EL (cell line): ENCODE results near the gene SMARCC2.

Source experiments
- DNase-seq: peaks from one replicate; pipeline ENCODE4 v3.0.0-alpha.2; 2016

SMARCC2 gene

DNA sequence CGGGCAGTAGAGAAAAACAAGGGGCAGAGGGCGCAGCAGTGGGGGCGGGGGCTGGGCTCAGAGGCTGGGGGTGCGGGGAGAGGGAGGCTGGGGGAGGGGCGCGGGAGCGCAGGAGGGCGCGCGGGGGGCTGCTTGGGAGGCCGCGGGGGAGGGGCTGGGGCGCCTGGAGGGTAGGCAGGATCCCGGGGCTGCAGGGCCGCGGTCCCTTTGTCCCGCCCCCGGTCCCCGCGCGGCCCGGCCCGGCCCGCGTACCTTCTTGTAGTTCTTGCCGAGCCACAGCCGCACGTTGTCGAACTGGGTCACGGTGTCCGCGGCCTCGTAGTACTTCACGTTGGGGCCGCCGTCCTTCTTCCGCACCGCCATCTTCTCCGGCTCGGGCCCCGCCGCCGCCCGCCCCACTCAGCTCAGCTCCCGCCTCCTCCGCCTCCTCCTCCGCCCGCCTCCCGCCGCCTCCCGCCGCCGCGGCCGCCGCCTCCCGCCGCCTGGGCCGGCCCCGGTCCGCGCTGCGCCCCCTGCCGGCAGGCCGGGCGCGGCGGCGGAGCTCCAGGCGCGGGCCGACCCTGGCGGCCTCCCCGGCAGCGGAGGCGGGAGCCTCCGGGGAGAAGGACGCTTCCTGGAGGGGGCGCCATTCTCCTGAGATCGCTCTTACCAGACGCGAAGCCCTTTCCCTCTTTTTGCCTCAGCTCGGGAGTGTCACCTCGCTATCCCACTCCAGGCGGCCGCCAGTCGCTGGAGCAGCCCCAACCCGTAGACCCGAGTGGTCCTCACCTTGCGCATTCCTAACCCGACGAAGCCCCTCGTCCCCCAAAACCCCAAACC, at the start of gene SMARCC2:
TSS of gene SMARCC2 (minus strand) at position 385 of the 819 bp plus-strand sequence. CDS start at position 363, 22 bp downstream.
- peak; percentile 90 for DNase-seq

DNA sequence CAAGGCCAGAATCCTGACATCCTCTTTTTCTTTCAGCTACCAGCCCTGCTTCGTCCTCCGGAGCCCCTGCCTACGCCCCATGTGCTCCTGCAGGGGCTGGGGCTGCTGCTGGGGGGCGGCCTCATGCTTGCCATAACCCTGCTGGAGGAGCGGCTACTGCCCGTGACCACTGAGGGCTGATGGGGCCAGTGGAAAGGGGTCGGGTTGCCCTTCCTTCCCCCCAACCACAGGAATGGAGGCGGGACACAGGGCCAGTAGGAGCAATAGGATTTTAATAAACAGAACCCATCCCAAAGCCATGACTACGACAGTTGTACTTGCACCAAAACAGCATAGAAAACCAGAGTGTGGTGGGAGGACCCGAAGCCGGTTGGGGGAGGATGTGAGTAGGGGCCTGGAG, 48.3 kb upstream of the SMARCC2 start:
- DNase-seq: no peak

DNA sequence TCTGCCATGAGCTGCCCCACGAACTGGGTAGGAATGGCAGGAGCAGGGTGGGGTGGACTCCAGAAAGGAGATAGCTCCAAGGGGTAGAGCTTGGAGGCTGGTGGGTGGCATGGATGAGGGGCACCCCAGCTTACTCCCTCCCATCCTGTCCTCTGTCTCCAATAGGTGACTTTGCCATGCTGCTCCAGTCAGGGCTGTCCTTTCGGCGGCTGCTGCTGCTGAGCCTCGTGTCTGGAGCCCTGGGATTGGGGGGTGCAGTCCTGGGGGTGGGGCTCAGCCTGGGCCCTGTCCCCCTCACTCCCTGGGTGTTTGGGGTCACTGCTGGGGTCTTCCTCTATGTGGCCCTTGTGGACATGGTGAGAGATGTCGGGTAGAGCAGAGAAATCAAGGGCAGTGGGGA, 47.7 kb upstream of the SMARCC2 start:
- no peak for DNase-seq

DNA sequence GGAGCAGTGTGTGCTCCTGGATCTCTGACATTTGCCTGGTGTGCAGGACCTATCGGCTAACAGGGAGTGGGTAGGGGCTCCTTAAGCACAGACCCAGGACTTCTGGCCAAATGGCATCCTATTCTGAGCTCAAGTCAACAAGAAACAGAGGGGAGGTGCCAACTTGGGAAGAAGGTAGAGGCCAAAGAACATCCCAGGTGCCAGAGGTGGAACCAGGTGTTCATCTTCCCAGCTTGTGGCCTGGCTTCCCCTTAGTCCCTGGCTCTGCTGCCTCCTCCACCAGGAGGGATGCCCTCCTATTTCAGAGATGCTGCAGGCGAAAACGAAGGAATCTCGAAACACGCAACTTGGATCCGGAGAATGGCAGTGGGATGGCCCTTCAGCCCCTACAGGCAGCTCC, 46.8 kb upstream of the SMARCC2 start:
- DNase-seq: no peak

DNA sequence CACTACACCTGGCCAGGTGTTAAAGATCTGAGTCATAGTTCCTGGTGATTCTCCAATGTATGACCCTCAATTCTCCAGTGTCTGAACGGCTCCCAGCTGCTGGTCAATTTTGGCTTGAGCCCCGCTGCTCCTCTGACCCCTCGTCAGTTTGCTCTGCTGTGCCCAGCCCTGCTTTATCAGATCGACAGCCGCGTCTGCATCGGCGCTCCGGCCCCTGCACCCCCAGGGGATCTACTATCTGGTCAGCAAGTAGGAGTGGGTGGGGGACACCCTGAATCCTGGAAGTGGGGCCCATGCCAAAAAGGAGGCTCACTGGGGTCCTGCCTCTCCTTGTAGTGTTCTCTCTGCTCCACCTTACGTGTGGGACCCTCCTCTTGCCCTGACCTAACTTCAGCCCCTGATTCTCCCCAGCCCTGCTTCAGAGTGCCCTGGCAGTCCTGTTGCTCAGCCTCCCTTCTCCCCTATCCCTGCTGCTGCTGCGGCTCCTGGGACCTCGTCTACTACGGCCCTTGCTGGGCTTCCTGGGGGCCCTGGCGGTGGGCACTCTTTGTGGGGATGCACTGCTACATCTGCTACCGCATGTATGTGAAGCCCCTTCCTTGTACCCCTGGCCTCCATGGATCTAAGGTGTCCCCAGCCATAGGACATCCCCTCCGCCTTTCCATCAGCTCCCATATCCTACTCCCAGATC, 45.6 kb upstream of the SMARCC2 start:
- no peak for DNase-seq

DNA sequence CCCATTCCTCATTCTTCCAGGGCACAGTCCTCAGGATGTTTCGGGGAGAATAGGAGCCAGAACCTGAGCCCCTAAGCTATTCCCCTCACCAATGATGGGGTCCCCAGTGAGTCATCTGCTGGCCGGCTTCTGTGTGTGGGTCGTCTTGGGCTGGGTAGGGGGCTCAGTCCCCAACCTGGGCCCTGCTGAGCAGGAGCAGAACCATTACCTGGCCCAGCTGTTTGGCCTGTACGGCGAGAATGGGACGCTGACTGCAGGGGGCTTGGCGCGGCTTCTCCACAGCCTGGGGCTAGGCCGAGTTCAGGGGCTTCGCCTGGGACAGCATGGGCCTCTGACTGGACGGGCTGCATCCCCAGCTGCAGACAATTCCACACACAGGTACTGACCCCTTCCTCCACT, 41.9 kb upstream of the SMARCC2 start:
- no peak for DNase-seq

DNA sequence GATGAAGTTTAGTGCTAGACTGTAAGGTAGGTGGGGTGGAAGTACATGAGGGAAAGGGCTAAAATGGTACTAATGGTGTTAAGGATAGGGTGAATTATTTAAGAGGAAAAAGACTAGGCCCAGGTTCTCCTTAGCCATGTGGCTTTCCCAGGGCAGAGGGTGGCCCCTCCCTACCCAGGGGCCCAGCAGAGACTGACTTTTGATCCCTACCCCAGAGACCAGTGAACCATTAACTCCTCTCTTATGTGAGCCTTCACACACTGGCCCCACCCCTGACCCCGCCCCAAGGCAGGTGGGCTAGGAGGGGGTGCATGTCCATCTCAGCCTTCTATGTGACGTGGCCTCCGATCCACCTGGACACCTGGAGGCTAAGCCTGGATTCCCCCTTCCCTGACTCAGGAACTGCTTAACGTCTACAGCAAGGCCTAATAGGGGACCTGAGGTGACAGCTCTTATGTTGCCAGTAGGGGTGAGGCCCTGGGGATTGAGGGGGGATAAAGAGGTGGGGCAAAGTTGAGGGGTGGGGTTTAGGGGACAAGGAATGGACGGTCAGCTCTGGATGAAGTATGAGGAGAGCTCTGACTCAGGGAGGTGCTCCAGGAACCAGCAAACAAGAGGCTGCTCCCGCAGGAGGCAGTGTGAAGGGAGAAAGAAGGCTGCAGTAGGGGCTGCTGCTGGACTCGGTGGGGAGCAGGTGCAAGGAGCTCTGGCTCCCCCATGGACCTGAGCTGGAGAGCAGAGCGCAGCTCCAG, 41.3 kb upstream of the SMARCC2 start:
- DNase-seq: no peak

DNA sequence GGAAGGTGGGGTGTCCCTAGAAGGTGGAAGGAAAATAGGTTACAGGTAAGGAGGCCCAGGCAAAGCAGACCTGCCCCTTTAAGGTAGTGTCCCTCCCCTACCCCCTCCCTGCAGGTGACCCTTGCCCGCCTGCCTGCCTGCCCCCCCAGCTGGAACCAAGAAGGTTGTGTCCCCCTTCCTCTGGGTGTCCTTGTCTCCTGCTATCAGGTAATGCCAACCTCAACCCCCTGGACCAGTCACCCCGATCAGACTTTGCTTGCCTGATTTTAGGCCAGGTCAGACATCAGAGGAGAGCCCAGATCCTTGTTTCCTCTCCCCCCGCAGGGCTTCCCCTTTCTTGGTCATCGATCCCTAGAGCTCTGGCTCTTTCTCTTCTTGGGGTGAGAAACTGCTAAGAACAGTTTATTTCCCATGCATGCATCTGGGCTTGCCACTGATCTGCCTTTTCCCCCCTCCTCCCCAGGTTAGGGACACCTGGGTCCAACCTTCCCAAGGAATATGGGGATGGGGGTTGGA, 40.7 kb upstream of the SMARCC2 start, which contains the start of gene SLC39A5:
TSS of gene SLC39A5 (plus strand) at position 136 of the 516 bp plus-strand sequence. CDS start 1,224 bp downstream, outside the sequence.
- no peak for DNase-seq

DNA sequence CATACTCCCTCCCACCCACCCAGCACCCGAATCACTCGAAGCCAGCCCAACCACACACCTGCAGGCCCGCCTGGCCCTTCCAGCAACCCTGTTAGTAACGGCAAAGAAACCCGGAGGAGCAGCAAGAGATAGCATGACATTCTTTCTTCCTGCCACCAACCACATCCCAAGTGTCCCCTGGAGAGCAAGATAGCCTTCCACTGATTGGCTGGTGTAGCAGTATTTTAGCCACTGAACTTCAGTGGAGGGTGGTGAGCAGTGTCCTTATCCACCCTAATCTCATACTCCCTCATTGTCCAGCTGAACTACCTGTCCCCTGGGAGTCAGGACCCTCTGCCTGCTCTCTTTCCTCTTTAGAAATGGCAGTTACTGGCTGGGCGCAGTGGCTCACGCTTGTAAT, 39.8 kb upstream of the SMARCC2 start:
- DNase-seq: no peak

DNA sequence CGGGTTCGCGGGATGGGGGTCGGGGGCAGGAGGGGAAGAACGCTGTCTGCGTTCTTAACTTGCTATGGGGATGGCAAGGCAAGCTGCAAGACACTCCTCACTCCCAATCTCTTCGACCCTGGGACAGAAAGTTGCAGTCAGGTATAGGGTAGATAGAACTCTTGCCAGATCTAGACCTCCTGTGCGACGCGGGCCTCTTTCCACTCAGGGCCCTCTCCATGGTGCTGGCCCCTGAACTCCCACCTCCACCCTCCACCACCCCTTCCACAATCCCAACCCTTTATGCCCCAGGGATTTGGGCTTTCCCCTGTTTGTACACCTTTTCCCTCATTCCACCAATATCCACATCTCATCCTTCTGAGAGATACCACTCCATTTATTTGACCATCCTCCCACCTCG, 35.7 kb upstream of the SMARCC2 start:
- no peak for DNase-seq

DNA sequence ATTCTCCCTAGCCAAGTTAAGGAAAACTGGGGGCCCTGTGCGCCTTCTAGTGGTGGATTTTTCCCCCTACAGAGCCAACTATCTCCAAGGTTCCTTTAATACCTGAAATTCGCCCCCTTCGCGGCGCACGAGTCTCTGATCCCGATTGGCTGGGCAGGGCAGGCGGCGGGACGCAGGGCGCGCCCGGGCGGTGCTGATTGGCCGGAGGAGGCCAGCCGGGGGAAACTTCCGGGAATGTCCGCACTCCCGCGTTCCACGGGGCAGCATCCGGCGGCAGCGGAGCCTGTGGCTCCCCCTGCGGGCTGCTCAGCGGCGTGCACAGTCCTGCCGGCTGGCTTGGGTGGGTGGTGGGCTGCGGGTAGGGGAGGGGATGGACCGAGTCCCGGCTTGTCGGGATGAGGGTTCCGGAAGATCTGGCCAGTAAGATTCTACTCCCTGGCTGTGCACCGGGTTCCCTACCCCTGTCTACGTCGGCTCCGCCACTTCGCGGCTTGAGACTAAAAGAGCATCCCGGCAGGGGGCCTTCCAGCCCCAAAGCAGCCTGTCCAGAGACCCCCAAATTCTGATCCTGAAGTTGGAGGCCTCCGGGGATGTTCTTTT, 34.9 kb upstream of the SMARCC2 start, which contains the start of gene NABP2:
TSS of gene NABP2 (plus strand) at position 241 of the 600 bp plus-strand sequence. CDS start 515 bp downstream, outside the sequence.
- peak; percentile 99 for DNase-seq

DNA sequence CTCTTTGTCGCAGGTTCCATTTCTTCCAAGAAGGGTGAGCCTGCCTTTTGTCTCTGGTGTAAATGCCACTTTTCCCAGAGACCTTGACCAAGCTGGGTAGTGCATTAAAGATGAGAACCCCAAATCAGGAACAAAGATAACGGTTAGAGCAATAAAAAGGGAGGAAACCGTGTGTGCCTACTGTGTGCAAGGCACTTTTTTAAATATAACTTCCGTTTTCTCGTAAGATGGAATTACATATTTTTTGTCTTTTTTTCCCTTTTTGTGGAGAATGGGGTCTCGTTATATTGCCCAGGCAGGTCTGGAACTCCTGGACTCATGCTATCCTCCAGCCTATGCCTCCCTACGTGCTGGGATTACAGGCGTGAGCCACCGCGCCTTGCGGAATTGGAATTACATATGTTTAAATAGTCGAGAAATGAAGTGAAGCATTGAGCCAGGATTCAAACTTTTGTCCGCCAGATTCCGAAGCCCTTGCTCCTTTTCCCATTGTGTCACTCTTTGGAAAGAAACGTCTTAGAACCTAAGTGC, 34.4 kb upstream of the SMARCC2 start:
- no peak for DNase-seq

DNA sequence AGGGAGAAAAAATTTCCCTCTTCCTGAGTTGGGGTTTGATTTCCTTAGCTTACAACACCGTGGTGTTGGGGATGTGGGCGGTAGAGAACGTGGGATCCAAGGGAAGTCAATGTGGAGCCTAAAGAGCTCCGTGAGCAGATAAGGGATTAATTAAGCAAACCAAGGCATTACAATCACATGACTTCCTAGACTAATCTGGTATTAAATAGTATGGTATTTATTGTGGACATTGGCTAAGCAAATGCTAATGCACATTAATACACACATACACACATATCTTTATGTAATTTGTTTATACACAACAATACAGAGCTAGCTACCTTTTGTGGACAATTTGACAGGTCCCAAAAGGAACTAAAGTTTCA, 33.2 kb upstream of the SMARCC2 start:
- no peak for DNase-seq

DNA sequence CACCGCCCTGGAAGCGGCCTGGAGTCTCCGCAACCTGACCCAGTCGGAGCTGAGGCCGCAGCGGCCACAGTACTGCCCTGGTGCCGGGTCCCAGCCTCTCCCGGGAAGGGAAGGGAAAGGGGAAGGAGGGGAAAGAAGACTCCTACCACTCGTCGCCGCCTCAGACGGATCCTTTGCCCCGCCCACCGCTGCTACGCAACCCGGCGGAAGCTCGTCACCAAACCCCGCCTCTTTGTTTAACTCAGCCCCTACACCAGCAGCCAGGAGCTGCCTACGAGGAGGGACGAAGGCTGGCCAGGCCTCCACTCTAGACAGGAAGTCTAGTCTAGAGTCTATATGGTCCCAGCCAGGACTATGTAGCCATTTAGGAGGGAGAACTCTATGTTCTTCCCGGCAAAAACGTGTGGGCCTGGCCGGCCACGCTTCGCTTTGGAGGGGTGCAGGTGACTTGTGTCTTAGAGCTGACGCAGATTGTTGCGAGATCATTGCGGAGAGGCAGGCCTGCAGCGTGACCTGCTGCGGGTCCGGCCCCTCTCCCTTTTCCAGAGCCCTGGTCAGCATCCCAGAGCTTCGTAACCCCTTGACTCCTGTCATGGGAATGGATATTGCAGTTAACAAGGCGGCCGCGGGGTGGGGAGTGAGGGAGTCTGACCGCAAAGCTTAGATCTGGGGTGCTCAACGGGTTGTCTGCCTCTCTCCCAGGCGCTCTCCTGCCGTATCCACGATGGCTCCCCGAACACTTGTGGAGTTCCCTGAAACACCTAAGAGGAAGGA, 32.7 kb upstream of the SMARCC2 start, which contains the start of gene RNF41:
TSS of gene RNF41 (minus strand) at position 166 of the 774 bp plus-strand sequence. CDS start 7,875 bp downstream, outside the sequence.
- peak; percentile 98 for DNase-seq

DNA sequence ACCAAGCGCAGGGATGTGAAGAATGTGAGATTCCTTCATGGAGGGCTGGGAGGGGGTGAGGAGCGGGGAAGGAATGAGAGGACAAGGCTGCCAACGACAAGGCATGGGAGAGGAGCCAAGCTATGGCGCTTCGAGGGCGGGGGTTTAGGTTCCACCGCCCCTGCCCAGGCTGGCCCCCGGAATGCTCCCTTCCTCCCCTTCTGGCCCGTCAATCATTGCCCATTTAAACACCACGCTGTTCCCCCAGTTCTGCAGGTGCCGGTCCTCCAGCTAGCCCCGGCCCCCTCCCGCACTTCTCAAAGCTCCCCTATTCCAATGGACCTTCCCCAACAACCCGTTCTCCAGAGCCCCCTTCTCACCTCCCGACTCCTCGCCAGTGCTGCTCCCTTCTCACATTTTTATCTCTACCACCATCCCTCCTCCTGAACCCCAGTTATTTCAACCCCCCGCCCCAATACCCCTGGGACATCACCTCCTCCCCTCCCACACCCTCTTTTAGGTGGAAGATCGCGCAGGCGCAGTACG, 32.0 kb upstream of the SMARCC2 start:
- peak; percentile 82 for DNase-seq

DNA sequence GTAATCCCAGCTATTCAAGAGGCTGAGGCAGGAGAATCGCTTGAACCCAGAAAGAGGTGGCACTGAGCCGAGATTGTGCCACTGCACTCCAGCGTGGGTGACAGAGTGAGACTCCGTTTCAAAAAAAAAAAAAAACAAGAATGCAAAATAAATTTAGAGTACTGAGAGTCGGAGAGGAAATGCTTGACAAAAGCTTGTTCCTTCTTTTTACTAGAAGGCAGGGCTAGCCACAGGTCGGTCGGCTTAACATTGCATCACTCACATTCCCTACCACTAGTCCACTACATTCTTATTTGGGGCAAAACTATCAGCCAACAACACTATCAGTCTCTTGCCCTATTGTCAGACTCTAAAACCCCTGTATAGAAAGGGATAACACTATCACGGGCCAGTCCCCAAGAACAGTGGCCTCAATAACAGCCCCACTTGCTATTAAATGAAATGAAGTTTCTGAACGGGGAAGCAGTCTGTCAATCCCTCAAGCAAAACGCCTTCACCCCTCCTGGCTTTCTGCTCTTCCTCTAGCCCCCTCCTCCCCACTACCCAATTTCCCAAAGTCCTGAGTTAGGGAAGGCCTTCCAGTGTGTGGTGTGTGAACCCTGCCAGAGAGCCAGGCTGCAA, 31.4 kb upstream of the SMARCC2 start:
- DNase-seq: peak; percentile 64

DNA sequence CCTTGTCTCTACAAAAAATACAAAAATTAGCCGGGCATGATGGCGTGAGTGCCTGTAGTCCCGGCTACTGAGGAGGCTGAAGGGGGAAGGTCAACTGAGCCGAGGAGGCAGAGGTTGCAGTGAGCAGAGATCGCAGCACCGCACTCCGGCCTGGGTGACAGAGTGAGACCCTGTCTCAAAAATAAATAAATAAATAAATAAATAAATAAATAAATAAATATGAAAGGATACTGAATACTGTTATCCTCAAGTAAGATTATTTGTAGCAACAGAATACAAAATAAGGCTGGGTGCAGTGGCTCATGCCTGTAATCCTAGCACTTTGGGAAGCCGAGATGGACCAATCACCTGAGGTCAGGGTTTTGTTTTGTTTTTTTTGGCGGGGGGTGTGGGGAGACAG, 30.6 kb upstream of the SMARCC2 start:
- no peak for DNase-seq

DNA sequence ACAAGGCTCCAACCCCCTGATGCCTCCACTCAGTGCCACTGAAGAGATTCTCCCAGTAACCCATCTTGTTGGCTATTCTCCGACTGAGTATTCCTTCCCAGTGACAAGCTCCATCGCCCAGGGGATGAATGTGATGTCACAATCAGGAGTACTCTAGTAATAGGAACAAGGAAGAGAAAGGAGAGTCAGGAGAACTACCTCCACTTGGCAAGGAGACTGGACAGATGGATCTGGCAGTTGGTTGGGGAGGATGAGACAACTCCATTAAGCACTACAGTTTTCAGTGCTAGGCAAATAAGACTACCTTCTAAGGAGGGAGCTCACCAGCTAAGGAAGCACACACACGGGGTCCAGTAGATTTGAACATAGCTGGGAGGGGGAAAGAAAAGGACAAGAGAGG, 27.2 kb upstream of the SMARCC2 start:
- no peak for DNase-seq

DNA sequence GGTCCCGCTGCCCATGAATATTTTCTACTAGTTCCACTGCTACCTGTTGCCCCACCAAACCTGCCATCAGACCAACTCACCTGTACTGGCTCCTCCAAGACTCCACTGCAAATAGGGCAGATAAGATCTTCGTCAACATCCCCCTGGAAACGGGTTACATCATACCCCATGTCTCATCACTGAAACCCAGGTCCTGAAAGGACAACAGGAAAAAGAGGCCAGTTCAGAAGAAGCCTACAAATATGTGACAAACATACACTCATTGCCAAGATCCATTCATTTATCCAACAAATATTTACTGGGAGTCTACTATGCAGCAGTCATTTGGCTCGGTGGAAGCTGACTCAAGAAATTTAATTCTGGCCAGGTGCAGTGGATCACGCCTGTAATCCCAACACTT, 24.6 kb upstream of the SMARCC2 start:
- DNase-seq: no peak

DNA sequence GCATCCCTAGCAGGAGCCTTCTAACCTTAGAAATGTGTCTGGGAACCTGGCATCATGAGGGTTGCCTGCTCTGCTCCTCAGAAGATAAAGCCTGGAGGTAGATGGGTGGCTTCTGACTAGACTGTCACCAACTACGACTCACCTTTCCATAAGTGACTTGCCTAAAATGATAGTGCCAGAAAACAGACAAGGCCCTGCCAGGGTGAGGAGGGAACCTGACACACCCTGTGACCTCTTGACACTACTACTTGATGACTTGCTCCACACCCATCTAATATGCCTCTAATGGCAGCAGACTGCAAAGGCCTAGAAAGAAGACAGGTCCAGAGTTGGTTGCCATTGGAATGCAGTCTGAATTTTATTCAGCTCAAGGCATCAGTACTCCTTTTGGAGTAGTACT, 23.1 kb upstream of the SMARCC2 start:
- no peak for DNase-seq

DNA sequence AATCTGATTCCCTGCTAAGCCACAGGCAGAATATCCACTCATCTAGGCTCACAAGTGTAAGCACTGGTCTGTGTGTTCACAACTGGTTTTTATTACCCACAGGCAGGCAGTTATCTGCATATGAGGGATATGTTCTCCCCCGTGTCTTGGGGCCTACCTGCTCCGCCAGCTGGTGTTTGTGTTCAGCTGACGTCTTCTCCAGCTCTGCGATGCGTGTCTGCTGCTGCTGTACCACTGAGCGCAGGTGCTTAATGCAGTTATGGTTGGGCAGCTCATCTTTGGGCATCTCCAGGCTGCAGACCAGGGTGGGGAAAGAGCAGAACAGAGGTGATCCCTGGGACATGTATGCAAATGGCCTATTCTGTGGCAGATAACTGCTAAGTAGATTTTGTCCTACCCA, 18.7 kb upstream of the SMARCC2 start:
- no peak for DNase-seq
